ENCODE results near the gene C15orf62.

Gene C15orf62

DNA sequence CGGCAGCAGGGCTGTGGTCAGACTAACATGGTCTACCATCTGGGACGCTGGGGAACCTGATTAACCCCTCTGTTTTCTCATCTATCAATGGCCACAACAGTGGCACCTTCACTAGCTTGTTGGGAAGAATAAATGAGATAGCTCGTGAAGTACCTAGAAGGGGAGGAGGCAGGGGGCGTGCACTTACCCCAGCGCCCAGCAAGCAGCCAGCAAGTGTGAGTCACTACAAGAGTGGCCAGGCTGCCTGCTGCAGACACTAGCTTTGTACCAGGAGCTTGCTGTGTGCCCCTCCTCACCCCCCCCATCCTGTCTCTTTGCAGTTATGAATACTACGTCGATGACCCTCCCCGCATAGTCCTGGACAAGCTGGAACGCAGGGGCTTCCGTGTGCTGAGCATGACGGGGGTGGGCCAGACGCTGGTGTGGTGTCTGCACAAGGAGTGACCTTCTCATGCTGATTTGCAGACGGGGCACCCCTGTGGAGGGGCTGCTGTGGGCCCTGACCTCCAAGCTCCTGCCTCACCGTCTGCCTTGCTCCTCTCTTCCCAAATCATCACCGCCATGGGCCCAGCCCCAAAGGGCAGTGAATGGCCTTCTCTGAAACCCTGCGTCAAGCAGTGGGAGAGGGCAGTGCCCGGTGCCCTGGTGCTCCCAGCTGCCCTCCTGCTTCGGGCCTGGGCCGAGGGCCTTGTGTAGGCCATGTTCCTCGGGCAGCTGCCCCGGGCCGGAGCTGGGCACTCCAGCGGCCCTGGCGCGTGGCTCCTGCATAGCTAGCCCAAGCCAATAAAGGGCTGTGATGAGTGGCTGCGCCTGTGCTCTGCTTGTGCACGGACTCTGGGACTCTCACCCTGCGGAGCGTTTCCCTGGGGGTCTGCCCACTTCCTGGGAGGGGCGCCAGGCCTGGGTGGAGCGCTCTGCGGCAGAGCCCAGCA, 2.6 kb upstream of the C15orf62 start:
- no peak overlapping the region for H2AK5ac ChIP-seq (ENCODE audit: low read length, severe bottlenecking)
- H3K14ac ChIP-seq (ENCODE audit: low read length in 2 of 2): no peak overlapping the region
- no peak overlapping the region for H3K9ac ChIP-seq (ENCODE audit: low read length)
- peak overlapping the region; percentile 29 for H3K4me2 ChIP-seq (ENCODE audit: low read length, poor library complexity, severe bottlenecking)
- H2BK5ac ChIP-seq (ENCODE audit: low read depth, low read length, poor library complexity, severe bottlenecking): no peak overlapping the region
- no peak overlapping the region for H3K23ac ChIP-seq (ENCODE audit: low read length in 2 of 2)
- H3K36me3 ChIP-seq (ENCODE audit: control insufficient read depth in 1 of 2, insufficient read depth in 2 of 2, low read depth in 1 of 2, low read length in 2 of 2): peaks cover 14 to 30% of the 10 kb centered on the region in 2 experiments
- H3K18ac ChIP-seq (ENCODE audit: low read depth in 1 of 2, low read length in 2 of 2): no peak overlapping the region
- H2BK15ac ChIP-seq (ENCODE audit: low read depth, poor library complexity, severe bottlenecking): no peak overlapping the region
- H4K91ac ChIP-seq (ENCODE audit: low read length): no peak overlapping the region
- H2BK120ac ChIP-seq (ENCODE audit: low read depth, low read length): no peak overlapping the region
- H3K4me1 ChIP-seq (ENCODE audit: control insufficient read depth, insufficient read depth, low read depth, low read length): peaks cover 82% of the 10 kb centered on the region
- H3K4me3 ChIP-seq (ENCODE audit: insufficient read depth in 1 of 2, low read depth in 1 of 2, low read length in 2 of 2): no peak overlapping the region
- H2BK12ac ChIP-seq (ENCODE audit: low read length in 2 of 2): no peak overlapping the region
- H2AFZ ChIP-seq (ENCODE audit: low read depth, low read length): no peak overlapping the region
- H4K8ac ChIP-seq (ENCODE audit: low read length): no peak overlapping the region
- peaks cover 3% of the 10 kb centered on the region for H3K79me1 ChIP-seq (replicated peaks; ENCODE audit: low read length, poor library complexity, severe bottlenecking)
- DNase-seq: peak; percentile 57
- no peaks in the 10 kb centered on the region for H3K27me3 ChIP-seq (ENCODE audit: control insufficient read depth in 1 of 2, insufficient read depth in 1 of 2, low read length in 2 of 2)
- no peak overlapping the region for H3K4ac ChIP-seq (ENCODE audit: low read depth in 1 of 2, low read length in 2 of 2)
- 82% methylated on average over 32 of the region's 32 CpGs for WGBS
- H3K9me3 ChIP-seq (ENCODE audit: control insufficient read depth, low read length): no peaks in the 10 kb centered on the region
- no peak overlapping the region for H3K27ac ChIP-seq (ENCODE audit: low read length, poor library complexity, severe bottlenecking)

GRCh38 chr15:40767838-40768500, 1.8 kb upstream of the C15orf62 start:
- Histone ChIP-seq H2BK5ac (ENCODE audit: low read depth, low read length, poor library complexity, severe bottlenecking) (no peak overlapping the region), H2AK5ac (ENCODE audit: low read length, severe bottlenecking) (peak overlapping the region; percentile 37), H3K36me3 (ENCODE audit: control insufficient read depth in 1 of 2, insufficient read depth in 2 of 2, low read depth in 1 of 2, low read length in 2 of 2) (peaks cover 19 to 35% of the 10 kb centered on the region in 2 experiments), H3K9me3 (ENCODE audit: control insufficient read depth, low read length) (no peaks in the 10 kb centered on the region), H3K27me3 (ENCODE audit: control insufficient read depth in 1 of 2, insufficient read depth in 1 of 2, low read length in 2 of 2) (no peaks in the 10 kb centered on the region), H2BK15ac (ENCODE audit: low read depth, poor library complexity, severe bottlenecking) (no peak overlapping the region), H2BK120ac (ENCODE audit: low read depth, low read length) (no peak overlapping the region), H3K27ac (ENCODE audit: low read length, poor library complexity, severe bottlenecking) (no peak overlapping the region), H4K8ac (ENCODE audit: low read length) (no peak overlapping the region), H3K4me3 (ENCODE audit: insufficient read depth in 1 of 2, low read depth in 1 of 2, low read length in 2 of 2) (no peak overlapping the region), H3K23ac (ENCODE audit: low read length in 2 of 2) (no peak overlapping the region), H3K79me1 (replicated peaks; ENCODE audit: low read length, poor library complexity, severe bottlenecking) (peaks cover 3% of the 10 kb centered on the region), H3K9ac (ENCODE audit: low read length) (no peak overlapping the region), H3K14ac (ENCODE audit: low read length in 2 of 2) (no peak overlapping the region), H4K91ac (ENCODE audit: low read length) (no peak overlapping the region), H2BK12ac (ENCODE audit: low read length in 2 of 2) (no peak overlapping the region), H3K4ac (ENCODE audit: low read depth in 1 of 2, low read length in 2 of 2) (no peak overlapping the region), H3K4me1 (ENCODE audit: control insufficient read depth, insufficient read depth, low read depth, low read length) (peaks cover 82% of the 10 kb centered on the region), H3K4me2 (ENCODE audit: low read length, poor library complexity, severe bottlenecking) (no peak overlapping the region), H3K18ac (ENCODE audit: low read depth in 1 of 2, low read length in 2 of 2) (no peak overlapping the region), H2AFZ (ENCODE audit: low read depth, low read length) (no peak overlapping the region)
- no peak for DNase-seq
- 94% methylated on average over 29 of the region's 29 CpGs for WGBS

- Histone ChIP-seq H4K8ac (ENCODE audit: low read length) (no peak overlapping the region), H2BK120ac (ENCODE audit: low read depth, low read length) (no peak overlapping the region), H3K79me1 (replicated peaks; ENCODE audit: low read length, poor library complexity, severe bottlenecking) (peaks cover 3% of the 10 kb centered on the region), H3K14ac (ENCODE audit: low read length in 2 of 2) (no peak overlapping the region), H3K9ac (ENCODE audit: low read length) (no peak overlapping the region), H3K4me3 (ENCODE audit: insufficient read depth in 1 of 2, low read depth in 1 of 2, low read length in 2 of 2) (no peak overlapping the region), H2AK5ac (ENCODE audit: low read length, severe bottlenecking) (peak overlapping the region; percentile 67), H3K18ac (ENCODE audit: low read depth in 1 of 2, low read length in 2 of 2) (no peak overlapping the region), H3K4me2 (ENCODE audit: low read length, poor library complexity, severe bottlenecking) (no peak overlapping the region), H4K91ac (ENCODE audit: low read length) (no peak overlapping the region), H2BK12ac (ENCODE audit: low read length in 2 of 2) (no peak overlapping the region), H3K4me1 (ENCODE audit: control insufficient read depth, insufficient read depth, low read depth, low read length) (peaks cover 74% of the 10 kb centered on the region), H3K36me3 (ENCODE audit: control insufficient read depth in 1 of 2, insufficient read depth in 2 of 2, low read depth in 1 of 2, low read length in 2 of 2) (peaks cover 27 to 40% of the 10 kb centered on the region in 2 experiments), H3K23ac (ENCODE audit: low read length in 2 of 2) (peak overlapping the region in 1 of 2 experiments; percentile 23), H2AFZ (ENCODE audit: low read depth, low read length) (no peak overlapping the region), H2BK5ac (ENCODE audit: low read depth, low read length, poor library complexity, severe bottlenecking) (no peak overlapping the region), H2BK15ac (ENCODE audit: low read depth, poor library complexity, severe bottlenecking) (no peak overlapping the region), H3K9me3 (ENCODE audit: control insufficient read depth, low read length) (no peaks in the 10 kb centered on the region), H3K27me3 (ENCODE audit: control insufficient read depth in 1 of 2, insufficient read depth in 1 of 2, low read length in 2 of 2) (no peaks in the 10 kb centered on the region), H3K27ac (ENCODE audit: low read length, poor library complexity, severe bottlenecking) (peak overlapping the region; percentile 78), H3K4ac (ENCODE audit: low read depth in 1 of 2, low read length in 2 of 2) (no peak overlapping the region)
- DNase-seq: no peak
- 95% methylated on average over 17 of the region's 21 CpGs for WGBS
Measured at GRCh38 chr15:40768521-40769273, 1.1 kb upstream of the C15orf62 start.
